NCI-H1048 (cell line): Measurements from ENCODE around the gene LRRFIP1.

Experiments used
- DNase-seq: peaks from one replicate; lab custom pipeline; 2025; lab: John Stamatoyannopoulos, UW

LRRFIP1 gene

DNA sequence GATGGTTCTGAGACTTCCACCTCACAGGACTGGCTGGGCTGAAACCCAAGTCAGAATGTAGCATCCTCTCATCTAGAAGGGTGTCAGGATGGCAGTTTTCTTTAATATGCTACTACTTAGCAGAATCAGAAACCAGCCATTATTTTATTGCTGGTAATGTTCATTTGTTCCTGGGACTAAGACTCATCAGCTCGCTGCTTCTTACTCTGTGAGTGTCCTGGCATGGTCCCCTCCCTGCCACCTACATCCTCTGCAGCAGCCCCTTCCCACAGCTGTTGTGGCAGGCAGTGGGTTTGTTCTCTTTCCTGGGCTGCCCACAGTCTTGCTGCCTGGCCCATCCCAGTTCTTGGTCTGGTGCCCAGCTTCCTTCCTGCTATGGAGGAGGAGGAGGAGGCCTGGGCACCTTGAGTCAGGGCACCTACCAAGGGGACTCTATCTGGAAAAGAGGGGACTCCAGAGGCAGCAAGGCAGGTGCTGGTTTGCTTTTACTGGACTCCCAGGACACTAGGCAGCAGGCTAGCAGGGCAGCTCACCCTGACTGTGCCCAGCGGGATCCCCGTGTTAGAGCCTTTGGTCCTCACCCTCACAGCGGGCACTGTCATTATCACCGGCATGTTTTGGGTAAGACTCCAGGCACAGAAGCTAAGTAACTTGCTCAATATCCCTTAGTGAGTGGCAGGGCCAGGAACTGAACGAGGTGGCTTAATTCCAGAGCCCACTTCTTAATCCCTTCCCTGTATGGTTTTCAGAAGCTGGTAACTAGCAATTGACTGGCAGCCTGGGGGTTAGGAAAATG, 62.1 kb downstream of the LRRFIP1 start:
- DNase-seq: no peak

DNA sequence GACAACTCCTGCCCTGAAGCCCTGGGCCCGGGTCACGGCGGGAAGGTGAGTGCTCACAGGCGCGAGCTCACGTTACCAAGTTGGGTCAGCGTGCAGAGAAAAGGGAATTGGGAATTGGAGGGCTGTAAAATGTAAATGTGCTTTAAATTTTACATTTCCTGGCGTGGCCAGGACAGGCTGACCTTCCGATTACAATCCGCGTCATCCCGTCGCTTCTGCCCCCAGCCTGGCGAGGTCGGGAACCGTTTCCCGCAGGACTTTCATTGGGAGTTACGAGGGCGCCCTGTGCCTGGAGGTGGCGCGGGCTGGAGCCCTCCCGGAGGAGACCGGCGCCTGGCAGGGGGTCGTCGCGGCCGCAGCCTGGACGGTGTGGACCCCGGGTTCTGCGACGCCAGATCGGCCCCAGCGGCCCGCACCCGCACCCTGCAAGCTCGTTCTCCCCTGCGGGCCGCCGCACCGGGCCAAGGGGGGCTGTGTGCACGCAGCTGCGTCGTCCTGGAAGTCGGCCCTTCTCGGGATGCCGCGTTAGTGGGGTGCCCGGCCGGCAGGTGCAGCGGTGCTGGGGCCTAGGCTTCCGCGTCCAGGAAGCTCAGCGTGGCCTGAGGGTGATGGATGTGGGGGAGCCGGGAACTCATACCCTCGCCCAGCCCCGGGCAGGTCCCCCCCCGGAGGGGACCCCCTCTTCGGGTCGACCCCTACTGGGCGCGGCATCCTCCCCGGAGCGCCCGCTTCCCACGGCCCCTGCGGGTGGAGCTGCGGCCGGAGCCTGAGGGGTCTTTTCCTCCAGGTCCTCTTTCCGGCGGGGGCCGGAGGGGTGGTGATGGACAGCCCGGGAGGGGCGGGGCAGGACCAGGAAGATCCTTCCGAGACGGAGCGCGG, 63.9 kb downstream of the LRRFIP1 start:
- DNase-seq: no peak

DNA sequence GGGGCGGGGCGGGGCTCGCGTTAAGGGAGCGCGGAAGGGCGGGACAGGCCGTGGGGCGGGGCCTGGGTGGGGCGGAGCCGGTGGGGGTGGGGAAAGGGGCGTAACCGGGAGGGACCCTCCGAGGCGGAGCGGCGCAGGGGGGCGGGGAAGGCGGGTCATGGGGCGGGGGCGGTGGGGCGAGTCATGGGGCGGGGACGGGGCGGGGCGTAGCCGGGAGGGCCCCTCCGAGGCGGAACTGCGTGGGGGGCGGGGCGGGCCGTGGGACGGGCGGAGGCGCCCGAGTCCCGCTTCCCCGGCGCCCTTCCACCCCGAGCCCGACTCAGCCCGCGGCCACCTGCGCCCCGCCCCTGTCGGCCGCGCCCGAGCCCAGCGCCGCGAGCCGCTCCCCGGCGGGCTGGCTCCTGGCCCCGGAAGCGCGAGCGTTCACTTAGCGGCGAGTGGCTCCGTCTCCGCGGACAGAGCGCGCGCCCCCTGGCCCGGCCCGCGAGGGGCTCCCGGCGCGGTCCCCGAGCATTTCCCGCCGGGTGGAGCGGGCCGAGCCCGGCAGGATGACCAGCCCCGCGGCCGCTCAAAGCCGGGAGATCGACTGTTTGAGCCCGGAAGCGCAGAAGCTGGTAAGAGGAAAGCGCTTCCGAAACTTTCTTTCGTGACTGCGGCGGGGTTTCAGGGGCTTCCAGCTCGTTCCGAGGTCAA, 64.7 kb downstream of the LRRFIP1 start:
- DNase-seq: peak; percentile 83

DNA sequence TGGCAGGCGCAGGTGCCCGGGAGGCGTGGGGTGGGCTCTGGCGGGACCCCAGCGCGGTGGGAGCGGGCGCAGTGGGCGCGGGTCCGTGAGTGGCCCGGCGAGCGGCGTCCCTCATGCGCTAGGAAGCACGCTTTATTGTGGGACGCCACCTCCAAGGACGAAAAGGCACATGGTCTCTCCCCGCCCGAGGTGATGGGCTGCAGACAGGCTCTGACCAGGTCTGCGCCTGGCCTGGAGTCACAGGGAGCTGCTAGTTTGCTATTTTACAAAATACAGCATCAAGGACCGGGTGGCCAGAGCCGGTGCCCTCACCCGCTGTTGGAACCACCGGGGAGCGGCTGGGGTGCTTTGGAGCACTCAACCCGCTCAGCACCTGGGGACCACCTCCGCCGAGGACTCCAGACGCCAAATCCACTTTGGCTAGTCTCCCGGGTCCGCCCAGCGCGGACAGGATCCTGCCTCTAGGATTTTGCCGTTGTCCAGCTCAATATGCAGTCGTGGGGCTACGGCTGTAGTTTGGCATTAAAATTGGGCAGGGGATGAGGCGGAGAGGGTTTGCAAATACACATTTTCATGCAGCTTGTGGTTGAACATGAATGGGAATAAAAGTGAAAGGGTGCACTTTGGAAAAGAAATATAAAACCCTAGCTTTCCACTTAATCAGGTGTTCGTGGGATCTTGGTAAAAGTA, 65.4 kb downstream of the LRRFIP1 start:
- no peak for DNase-seq

DNA sequence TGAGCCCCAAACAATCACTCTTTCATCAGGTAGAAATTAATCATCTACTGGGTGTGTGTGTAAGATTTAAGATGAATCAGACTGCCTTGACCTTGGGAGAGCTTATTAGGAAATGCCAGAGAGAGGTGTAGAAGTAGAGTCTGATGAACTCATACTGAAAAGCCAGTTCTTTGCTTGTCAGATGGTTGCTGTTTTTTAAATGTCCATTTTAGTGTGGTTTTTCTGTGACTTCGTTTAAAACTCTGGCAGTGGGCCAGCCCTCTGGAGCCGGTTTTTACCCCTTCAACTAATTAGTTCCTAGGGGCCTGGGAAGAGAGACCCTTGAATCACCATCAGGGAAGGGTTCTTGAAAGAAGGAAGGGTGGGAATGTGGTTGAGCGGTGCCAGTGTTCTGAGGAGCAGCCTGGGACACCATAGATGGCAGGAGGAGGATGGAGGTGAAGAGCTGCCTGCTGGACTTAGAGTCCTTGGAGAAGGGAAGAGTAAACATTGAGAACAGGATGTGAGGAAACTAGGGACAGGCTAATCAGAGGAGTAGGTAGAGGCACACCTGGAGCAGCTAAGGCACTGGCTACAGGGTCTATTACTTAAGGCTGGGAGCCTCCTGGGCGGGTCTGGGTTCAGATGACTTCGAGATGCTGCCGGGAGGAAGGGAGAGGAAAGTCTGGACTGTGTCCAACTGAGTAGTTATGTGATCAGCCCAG, 66.1 kb downstream of the LRRFIP1 start:
- no peak for DNase-seq

DNA sequence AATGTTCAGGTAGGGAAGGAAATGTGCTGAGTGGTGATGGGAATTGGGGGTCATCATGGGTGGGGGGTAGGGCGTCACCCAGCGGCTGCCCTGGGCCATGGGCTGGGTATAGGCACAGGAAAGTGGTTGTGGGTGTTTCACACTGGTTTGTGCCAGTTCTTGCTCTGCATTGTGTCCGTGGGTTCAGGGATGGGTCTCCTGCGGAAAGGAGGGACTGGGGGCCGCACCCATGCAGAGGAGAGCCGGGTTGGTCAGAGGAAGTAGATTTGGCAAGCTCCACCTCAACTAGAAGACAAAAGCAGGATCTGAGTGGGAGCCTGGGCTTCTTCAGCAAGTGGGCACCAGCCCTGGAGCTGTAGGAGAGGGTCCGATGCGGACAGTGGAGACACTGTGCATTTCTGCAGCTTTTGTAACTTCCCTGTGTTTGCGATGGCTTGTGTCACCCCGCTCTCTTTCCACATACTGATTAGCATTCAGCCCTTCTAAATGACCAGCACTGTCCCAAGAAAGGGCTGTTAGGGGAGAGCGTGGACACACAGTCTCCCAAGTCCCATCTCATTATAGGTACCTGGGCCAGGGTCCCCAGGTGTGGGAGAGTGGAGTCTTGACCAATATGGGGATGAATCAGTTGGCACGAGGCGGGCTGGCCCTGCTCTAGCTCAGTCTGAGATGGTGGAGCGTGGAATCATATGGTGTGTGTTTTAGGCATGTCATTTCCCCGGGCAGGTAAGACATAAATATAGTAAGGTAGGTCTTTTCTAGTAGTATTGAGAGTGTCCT, 67.2 kb downstream of the LRRFIP1 start:
- DNase-seq: no peak

DNA sequence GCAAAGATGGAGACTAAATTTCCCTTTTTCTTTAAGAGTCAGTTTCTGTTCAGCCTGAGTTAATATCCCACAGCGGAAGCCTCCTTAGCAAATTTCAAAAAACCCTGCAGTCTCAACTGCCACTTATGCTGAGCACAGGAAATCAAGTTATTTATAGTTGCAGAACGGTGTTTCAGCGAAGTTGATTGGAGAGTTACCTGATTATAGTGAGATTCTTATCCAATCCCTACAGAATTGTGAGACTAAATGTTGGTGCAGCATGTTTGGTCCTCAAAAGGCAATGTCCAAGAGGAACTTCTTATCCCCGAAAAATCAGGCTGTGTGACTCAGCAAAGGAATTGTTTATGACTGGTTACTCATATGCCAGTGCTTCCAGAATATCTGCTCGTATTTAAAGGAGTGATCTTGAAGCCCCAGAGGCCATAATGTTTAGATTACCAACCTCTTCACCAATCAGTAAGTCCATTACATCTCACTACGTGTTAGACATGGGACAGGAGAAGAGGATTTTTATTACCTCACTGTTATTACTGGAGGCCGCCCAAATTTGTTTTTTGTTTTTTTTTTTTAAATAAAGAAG, 67.9 kb downstream of the LRRFIP1 start:
- no peak for DNase-seq

DNA sequence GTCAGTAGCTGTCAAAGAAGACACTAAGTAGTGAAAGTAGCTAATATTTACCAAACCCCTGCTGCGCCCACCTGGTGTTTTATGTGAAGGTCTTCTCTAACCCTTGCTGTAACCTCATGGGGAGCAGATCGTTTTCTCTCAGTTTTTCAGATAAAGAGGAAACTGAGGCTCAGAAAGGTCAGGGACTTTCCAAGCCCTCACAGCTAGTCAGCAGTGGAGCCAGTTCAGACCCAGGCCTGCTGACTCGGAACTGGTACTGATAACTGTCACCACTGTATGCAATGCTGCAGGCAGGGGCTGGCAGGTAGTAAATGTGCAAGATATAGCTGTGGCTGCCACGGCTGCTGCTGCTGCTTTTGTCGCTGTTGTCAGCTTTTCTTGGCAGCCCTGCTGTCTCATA, 69.1 kb downstream of the LRRFIP1 start:
- no peak for DNase-seq

DNA sequence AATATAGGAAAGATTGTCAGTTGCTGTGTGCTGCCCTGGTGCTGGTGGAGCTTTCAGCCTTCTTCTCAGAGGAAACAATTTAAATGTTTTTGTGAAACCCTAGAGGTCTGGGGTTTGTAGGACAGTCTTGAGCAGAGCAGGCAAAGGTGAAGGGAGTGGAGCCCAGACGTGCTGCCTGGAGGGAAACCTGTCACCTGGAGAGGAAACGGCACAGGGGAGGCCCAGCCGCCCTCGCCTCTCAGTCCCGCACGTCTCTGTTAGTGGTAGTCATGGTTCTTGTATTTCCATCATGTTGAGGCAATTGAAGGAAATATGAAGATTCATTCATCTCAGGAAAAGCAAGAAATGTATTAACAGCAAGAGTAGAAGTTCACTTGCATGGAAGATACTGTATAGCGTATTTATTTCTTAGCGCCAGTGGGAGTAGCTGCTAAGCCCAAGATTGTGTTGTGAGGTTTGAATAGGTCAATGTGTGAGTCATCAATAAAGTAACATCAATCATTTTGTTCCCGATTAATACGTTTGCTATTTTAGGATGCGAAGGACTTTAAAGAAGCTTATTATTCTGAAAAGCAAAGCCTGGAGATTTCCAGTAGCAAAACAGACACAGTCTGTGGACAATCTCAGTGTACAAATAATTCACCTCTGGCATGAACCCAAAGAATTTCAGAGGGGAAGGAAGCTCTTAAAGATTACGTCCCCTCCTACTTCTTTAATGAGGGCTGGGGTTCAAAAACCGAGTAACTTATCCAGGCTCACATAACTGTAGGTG, 70.4 kb downstream of the LRRFIP1 start:
- DNase-seq: no peak

DNA sequence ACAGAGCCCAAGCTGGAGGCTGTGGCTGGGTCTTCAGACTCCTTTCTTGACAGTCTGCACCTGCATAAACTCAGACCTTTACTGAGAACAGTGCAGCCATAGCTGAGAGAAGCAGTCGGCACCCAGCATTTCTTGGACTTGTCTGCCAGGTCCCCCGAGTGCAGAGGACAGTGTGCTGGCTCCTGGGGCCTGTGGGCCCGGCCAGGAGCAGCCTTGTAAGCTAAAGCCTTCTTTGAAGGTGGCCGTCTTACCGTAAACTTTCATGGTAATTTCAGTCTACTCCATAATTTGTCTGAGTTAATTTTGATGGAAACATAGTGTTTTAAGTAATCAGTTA, 70.9 kb downstream of the LRRFIP1 start:
- DNase-seq: no peak

DNA sequence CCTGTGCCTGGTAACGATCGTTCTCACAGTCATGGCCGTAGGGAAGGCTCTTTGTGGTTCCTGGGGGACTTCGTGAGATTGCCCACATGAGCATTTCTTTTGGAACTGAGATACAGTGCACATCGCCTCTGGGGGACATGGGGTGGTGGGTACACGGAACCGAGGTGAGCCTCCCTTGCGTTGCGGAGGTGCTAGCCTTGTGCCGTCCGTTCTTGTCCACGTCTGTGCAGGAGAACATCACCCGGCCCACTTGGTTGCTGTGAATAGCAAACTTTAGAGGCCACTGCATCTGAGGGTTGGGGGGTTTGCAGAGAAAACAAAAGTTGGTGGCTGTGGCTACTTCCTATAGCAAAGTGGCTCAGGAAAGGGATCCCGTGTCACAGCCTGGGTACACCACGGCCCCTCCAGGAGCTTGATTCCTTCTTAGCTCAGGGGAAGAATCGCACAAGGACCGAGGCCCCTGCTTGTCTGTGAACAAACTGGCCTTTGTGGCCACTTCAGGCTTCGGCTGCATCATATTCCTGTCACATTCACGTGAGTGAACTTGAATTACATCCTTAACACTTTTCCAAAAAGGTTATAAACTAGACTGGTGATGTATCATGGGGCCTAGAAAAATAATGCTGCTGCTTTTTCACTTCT, 72.6 kb downstream of the LRRFIP1 start:
- DNase-seq: no peak

DNA sequence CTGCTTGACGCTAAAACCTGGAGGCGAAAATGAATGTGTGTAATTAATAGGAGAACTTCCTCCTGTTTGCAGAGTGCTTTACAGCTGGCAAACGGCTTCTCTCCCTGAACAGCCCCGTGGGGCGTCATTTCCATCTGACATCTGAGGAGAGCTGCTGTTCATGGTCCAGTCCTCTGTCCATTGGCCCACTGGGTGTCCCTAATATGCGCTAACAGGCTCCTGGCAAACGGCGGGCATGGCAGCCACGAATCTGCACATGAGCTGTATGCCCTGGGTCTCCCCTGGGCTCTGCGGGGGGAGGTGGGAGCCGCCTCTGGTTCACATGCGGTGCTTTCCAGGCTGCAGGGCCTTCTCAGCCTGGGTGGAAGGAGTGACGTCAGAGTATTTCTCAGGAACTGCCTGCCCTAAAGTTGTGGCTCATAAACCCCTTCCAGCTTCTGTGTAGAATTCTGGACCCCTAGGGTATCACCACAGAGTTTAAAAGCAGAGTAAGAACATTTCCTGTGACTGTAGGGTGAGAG, 73.2 kb downstream of the LRRFIP1 start:
- no peak for DNase-seq

DNA sequence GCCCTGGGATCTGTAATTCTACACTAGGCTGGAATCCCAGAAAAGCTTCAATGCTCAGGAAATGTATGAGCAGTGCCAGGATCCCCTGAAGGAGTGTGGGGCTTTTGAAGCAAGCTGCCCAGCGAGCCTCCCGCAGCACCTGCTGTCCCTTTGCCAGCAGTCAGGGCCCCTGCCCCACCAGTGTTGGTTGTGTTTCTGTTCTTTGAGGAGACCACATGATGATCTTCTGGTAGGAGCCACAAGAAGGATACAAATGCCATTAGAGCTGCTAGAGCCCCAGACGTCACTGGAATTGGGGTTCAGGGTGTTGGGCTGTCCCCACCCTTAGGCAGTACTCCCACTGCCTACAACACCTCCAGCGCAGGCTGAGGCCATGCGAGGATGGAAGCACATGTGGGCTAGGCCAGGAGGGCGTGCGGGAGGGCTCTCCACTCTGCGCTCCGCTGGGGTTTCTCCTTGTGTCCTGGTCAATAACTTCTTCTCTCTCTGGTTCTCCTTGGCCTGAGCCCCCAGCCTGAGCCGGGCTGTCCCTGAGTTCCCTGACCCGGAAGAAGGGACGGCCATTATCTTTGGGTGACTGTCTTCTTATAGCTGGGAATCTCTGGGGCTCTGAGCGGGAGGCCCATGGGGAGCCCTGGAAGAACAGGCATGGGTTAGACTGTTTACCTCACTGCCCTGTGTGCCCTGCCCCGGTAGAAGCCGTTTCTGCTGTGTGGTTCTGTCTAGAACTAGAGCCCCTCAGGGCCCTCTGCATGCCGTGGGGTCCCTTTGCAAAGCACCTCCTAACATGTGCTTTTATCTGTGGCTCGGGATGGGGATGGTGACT, 73.9 kb downstream of the LRRFIP1 start:
- DNase-seq: no peak

DNA sequence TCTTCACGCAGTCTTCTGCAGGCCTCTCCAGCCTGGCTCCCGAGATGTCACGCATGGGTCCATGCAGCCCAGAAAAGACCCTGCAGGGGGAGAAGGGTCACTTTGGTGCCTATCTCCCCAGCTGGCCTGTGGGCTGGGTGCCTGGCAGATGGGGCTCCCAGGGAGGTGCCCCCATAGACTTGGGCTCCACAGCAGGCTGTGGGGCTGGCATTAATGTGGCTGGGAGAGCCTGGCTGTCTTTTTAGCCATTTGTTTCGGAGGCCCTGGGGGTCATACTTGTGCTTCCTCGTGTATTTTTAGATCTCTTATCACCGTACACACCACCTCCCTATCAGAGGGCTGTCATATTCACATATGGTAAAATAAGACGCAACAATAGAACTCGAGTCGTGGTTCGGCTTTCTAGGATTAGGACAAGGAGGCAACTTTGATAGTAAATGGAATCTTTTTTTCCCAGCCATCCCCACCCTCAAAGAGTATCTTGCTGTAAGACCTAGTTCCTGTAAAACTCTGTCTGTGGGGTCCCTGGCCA, 74.5 kb downstream of the LRRFIP1 start:
- DNase-seq: no peak

DNA sequence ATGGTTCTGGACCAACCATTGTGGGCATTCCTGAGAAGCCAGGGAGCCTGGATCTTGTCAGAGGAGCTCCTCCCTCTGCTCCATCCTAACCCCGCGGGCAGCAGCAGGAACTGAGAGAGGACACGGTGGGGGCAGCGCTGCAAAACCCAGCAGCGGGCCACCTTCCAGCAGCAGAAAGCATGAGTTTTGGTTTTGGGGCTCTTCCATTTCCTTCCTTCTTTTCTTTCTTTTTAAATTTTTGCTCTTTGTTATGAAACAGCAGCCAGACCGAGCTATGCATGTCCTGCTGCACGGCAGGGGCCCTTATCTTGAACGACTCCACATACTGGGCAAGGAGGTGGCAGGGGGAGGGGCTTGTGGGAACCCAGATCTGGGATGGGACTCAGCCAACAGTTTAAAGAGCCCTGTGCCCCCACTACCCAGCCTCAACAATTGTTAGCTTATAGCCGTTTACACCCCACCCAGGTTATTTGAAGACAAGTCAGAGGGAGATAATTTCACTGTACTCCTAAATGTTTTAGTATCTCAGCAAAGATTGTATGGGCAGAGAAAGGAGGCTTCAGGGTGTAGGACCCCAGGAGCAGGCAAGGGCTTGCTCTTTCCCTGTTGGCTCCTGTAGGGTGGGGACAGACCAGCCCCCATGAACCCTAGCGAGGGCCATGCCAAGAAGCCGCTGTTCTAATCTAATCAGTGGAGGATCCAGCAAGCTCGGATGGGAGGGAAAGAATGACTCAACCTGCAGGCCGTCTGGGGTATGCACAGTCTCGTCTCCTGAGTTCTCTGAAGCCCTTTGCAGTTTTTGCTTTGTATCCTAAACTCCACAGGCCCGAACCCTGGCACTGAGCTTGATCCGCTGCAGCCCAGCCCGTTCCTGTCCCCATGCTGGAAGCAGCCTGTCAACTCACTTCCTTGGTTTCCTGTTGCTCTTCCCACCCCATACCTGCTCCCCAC, 75.3 kb downstream of the LRRFIP1 start:
- no peak for DNase-seq
